Dendritic cell treated with granulocyte-macrophage colony-stimulating factor and Interleukin-4, amounts not matched to agents 40 ng/mL and 50 ng/mL, for 4 days (primary cell): ENCODE results near the gene LRRFIP2.
"Not testable (repeated sequence)": the region's sequence is repeated elsewhere in the genome, so short reads cannot be mapped to it uniquely, and the experiment has no call there.

Experiments used
- H3K27ac Mint-ChIP-seq: one replicate; pipeline ENCODE4 v1.8.0; 2022; ENCODE audit warnings: mild to moderate bottlenecking, mixed read lengths
- H3K27me3 Mint-ChIP-seq: one replicate; pipeline ENCODE4 v1.8.0; 2022; ENCODE audit warnings: mild to moderate bottlenecking, mixed read lengths
- H3K36me3 Mint-ChIP-seq: one replicate; pipeline ENCODE4 v1.8.0; 2022; ENCODE audit warnings: low read depth, mixed read lengths
- H3K4me1 Mint-ChIP-seq: one replicate; pipeline ENCODE4 v1.8.0; 2022; ENCODE audit warnings: low read depth, mixed read lengths
- H3K4me3 Mint-ChIP-seq: one replicate; pipeline ENCODE4 v1.8.0; 2022; ENCODE audit warnings: mild to moderate bottlenecking, moderate library complexity, mixed read lengths
- H3K9me3 Mint-ChIP-seq: one replicate; pipeline ENCODE4 v1.8.0; 2022; ENCODE audit warnings: mixed read lengths
- intact Hi-C: fragments of 100-400 bp; cut with micrococcal nuclease; formaldehyde crosslinking; loops from one replicate; pipeline ENCODE4 v1.15.0; 2022

Gene LRRFIP2

DNA sequence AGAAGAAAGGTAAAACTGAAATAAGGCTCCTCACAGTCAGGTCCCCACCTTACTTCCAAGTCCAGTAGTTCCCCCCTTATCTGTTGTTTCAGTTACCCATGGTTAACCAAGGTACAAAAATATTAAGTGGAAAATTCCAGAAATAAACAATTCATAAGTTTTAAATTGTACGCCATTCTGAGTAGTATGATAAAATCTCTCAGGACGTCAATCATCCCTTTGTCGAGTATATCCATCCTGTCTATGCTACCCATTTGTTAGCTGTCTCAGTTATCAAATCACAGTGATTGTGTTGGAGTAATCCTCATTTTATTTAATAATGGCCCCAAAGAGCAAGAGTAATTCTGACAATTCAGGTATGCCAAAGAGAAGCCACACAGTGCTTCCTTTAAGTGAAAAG lies 43.9 kb downstream of the LRRFIP2 start:
- Mint-ChIP-seq H3K4me1 (peaks cover 36% of the 10 kb centered on the region), H3K9me3 (no peaks in the 10 kb centered on the region), H3K27ac (no peak overlapping the region), H3K36me3 (peaks cover 27% of the 10 kb centered on the region), H3K27me3 (no peaks in the 10 kb centered on the region), H3K4me3 (no peak overlapping the region)
- intact Hi-C loops = no loop called here

DNA sequence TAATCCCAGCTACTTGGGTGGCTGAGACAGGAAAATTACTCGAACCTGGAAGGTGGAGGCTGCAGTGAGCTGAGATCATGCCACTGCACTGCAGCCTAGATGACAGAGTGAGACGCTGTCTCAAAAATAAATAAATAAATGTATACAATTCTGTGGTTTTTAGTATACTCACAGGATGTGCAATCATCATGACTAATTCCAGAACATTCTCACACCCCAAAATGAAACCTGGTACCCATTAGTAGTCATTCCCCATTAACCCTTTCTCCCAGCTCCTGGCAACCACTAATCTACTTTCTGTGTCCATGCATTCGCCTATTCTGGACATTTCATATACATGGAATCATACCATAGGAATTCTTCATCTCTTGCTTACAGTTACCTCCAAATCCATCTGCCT lies 44.5 kb downstream of the LRRFIP2 start:
- H3K27ac Mint-ChIP-seq = no peak overlapping the region

DNA sequence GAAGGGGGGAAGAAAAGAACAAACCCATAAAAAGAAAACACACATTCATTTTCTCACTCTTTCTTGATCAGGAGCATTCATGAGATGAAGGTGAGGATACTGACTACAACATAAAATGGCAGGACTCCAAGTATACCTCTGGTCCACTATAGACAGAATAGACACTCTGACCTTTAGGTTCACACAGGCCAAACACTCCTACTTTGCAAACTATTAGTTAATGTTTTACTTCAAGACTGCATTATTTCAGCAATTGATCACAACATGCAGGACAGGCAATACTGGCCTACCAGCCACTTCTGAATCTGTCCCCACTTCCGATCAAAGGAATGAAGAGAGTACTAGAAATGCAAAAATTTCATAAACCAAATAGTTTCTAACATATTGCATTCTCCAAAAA lies 47.0 kb downstream of the LRRFIP2 start:
- intact Hi-C loops = no loop called here
- Mint-ChIP-seq H3K9me3 (no peaks in the 10 kb centered on the region), H3K27ac (no peak overlapping the region), H3K27me3 (no peaks in the 10 kb centered on the region), H3K4me1 (peaks cover 29% of the 10 kb centered on the region), H3K4me3 (no peak overlapping the region), H3K36me3 (peaks cover 24% of the 10 kb centered on the region)

More for the DNA sequence above, 44.5 kb downstream of the LRRFIP2 start:
- no peaks in the 10 kb centered on the region for H3K9me3 Mint-ChIP-seq
- H3K4me1 Mint-ChIP-seq = peaks cover 36% of the 10 kb centered on the region
- H3K27me3 Mint-ChIP-seq = no peaks in the 10 kb centered on the region
- intact Hi-C loops = no loop called here
- peaks cover 27% of the 10 kb centered on the region for H3K36me3 Mint-ChIP-seq
- H3K4me3 Mint-ChIP-seq = no peak overlapping the region

DNA sequence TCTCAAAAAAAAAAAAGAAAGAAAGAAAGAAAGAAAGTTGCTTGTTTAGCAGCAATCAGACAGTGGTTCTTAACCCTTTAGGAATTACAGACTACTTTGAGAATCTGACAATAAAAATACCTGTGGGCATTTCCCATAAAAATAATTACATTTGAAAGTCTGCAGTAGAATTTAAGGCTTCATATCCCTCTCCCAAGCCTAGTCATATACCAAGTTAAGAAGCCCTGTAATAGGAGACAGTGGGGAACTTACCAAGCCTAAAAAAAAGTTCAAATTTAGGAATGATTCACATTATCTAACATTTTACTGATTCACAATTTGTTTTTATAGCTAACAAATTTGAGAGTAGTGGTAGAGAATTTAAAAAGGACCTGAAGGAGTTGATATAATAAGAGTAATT lies 47.5 kb downstream of the LRRFIP2 start:
- Mint-ChIP-seq H3K27ac (no peak overlapping the region), H3K36me3 (peaks cover 29% of the 10 kb centered on the region), H3K4me3 (no peak overlapping the region), H3K9me3 (no peaks in the 10 kb centered on the region), H3K4me1 (peaks cover 28% of the 10 kb centered on the region), H3K27me3 (no peaks in the 10 kb centered on the region)
- intact Hi-C loops = no loop called here

DNA sequence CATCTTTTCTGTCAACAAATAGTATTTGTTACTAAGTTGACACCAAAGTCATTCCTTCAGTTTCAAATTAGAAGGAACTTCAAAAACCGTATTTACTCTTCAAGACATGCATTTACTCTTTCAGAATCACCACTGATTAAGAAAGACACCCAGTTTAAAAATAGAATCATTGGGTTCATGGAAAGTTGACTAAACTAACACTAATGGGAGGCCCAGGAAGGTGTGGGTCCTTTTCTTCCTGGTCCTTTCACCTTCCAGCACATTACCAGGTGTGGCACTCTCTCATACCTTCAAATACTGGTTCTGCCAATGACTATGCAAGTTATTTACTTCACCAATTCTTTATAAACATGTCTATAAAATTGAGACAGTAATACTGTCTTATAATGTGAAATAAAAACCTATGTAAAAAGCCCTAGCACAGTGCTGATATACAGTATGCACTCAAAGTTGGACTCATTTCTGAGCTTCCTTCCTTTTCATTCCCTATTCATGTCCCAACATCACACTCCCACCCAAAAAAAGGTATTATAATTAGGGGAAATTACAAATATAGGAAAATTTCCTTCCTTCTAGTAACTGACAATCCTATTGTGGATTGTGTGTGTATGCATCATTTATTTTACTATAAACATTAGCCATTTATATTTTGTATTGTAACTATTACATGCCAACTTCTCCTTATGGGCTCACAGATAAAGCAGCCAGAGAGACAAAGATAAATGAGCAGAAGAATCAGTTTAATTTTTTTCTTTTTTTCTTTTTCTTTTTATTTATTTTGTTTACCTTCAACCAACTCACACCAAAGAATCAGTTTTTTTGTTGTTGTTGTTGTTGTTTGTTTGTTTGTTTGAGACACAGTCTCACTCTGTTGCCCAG lies 48.9 kb downstream of the LRRFIP2 start:
- H3K4me1 Mint-ChIP-seq = peaks cover 14% of the 10 kb centered on the region
- peaks cover 25% of the 10 kb centered on the region for H3K36me3 Mint-ChIP-seq
- intact Hi-C loops = no loop called here
- no peak overlapping the region for H3K27ac Mint-ChIP-seq
- H3K4me3 Mint-ChIP-seq = no peak overlapping the region
- H3K9me3 Mint-ChIP-seq = no peaks in the 10 kb centered on the region
- no peaks in the 10 kb centered on the region for H3K27me3 Mint-ChIP-seq

DNA sequence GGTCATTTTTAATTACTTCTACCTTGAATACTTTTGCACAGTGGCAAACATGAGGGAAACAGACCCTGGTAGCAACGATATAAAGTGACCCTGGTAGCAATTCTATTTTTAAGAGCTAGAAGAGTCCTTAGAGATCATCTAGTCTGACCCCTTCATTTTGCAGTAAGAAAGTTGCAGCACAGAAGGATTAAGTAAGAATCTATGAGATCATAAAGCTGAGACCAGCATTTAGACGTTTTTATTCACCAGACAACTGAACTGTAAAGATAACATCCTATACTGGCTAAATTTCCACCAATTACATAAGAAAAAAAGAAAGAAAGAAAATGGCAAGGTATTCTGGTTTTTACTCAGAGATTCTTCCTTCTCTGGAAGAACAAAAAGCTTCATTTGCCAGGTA lies 49.9 kb downstream of the LRRFIP2 start:
- no peaks in the 10 kb centered on the region for H3K9me3 Mint-ChIP-seq
- H3K4me3 Mint-ChIP-seq = no peak overlapping the region
- no peaks in the 10 kb centered on the region for H3K27me3 Mint-ChIP-seq
- intact Hi-C loops = no loop called here
- no peak overlapping the region for H3K27ac Mint-ChIP-seq
- peaks cover 25% of the 10 kb centered on the region for H3K36me3 Mint-ChIP-seq
- peaks cover 6% of the 10 kb centered on the region for H3K4me1 Mint-ChIP-seq

DNA sequence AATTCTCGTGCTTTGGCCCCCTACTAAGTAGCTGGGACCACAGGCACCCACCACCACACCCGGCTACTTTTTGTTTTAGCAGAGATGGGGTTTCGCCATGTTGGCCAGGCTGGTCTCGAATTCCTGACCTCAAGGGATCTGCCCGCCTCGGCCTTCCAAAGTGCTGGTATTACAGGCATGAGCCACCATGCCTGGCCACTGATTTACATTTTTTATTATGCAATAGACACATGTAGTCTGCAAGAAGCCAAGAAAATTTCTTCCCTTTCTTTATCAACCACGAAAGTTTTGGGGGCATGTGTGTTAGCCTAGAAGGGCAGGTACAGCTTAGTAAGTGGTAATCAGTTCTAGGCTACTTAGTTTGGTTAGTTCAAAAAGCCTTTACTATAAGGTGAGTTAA lies 51.1 kb downstream of the LRRFIP2 start:
- Mint-ChIP-seq H3K36me3 (peaks cover 25% of the 10 kb centered on the region), H3K27me3 (no peaks in the 10 kb centered on the region), H3K27ac (no peak overlapping the region), H3K4me1 (no peaks in the 10 kb centered on the region), H3K9me3 (no peaks in the 10 kb centered on the region), H3K4me3 (no peak overlapping the region)
- intact Hi-C loops = no loop called here

DNA sequence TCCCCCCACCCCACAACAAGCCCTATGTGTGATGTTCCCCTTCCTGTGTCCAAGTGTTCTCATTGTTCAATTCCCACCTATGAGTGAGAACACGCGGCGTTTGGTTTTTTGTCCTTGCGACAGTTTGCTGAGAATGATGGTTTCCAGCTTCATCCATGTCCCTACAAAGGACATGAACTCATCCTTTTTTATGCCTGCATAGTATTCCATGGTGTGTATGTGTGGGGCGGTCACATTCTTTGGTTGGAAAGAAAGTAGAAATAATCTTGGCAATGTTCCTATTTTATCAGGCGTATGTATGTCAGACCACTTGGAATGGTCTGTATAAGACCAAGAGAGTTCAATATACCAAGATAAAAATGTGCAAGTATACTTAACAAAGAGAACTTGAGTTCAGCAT lies 52.3 kb downstream of the LRRFIP2 start:
- H3K27ac Mint-ChIP-seq, H3K27me3 Mint-ChIP-seq, H3K4me1 Mint-ChIP-seq, H3K9me3 Mint-ChIP-seq, intact Hi-C loops, H3K4me3 Mint-ChIP-seq: not testable (repeated sequence)
- peaks cover 21% of the 10 kb centered on the region for H3K36me3 Mint-ChIP-seq

DNA sequence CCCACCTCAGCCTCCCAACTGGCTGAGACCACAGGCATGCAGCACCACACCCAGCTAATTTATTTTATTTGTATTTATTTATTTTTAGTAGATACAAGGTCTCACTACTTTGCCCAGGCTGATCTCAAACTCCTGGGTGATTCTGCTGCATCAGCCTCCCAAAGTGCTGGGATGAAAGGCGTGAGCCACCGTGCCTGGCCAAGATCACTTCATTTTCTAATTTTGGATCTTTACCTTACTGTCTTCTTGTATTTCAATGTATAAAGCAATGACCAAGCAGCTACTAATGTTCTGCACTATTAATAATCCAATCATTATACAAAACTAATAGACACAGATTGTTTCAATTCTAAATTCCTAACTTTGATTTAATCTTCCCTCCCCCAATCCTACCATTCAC lies 56.2 kb downstream of the LRRFIP2 start:
- H3K9me3 Mint-ChIP-seq = no peaks in the 10 kb centered on the region
- H3K36me3 Mint-ChIP-seq = peaks cover 13% of the 10 kb centered on the region
- H3K4me3 Mint-ChIP-seq = no peak overlapping the region
- H3K4me1 Mint-ChIP-seq = no peaks in the 10 kb centered on the region
- no peaks in the 10 kb centered on the region for H3K27me3 Mint-ChIP-seq
- intact Hi-C loops = no loop called here
- H3K27ac Mint-ChIP-seq = no peak overlapping the region

DNA sequence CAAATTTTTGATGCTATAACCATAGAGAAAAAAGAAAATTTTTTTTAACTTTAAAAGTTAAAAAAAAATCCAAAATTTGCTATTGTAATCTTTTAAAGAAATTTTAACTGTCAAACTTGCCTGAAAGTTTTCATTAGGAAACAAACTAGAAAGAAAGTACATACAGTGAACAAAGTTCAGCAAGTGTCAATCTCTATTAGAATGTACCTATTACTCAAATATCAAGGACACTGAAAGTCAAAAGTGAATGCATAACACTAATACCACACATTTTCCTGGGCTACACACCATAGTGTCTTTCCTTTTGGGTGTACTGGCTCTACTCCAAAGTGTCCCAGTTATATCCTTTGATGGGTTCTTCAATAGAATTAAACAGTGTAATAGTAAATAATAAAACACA lies 56.8 kb downstream of the LRRFIP2 start:
- no peaks in the 10 kb centered on the region for H3K27me3 Mint-ChIP-seq
- intact Hi-C loops = no loop called here
- H3K36me3 Mint-ChIP-seq = peaks cover 15% of the 10 kb centered on the region
- no peak overlapping the region for H3K27ac Mint-ChIP-seq
- no peak overlapping the region for H3K4me3 Mint-ChIP-seq
- H3K9me3 Mint-ChIP-seq = no peaks in the 10 kb centered on the region
- H3K4me1 Mint-ChIP-seq = no peaks in the 10 kb centered on the region

DNA sequence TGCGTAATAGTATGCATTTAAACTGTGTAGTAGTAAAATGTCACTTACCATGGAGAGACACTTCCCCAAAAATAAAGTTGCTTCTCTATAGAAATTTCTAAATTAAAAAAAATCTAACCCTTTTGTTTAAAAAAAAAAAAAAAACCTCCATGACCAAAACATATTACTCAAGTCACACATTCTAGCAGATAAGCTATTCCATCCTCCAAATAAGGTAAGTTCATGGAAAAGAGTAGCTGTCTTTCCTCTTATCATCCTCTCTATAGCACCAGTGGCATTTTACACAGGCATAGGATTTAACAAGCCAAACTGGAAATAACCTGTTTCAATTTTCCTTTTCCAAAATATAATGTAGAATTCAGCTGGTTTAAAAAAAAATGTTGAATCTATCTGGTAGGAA lies 57.4 kb downstream of the LRRFIP2 start:
- H3K27me3 Mint-ChIP-seq = no peaks in the 10 kb centered on the region
- H3K9me3 Mint-ChIP-seq = no peaks in the 10 kb centered on the region
- H3K4me3 Mint-ChIP-seq = no peak overlapping the region
- intact Hi-C loops = no loop called here
- peaks cover under 1% of the 10 kb centered on the region for H3K4me1 Mint-ChIP-seq
- H3K36me3 Mint-ChIP-seq = peaks cover 12% of the 10 kb centered on the region
- no peak overlapping the region for H3K27ac Mint-ChIP-seq

DNA sequence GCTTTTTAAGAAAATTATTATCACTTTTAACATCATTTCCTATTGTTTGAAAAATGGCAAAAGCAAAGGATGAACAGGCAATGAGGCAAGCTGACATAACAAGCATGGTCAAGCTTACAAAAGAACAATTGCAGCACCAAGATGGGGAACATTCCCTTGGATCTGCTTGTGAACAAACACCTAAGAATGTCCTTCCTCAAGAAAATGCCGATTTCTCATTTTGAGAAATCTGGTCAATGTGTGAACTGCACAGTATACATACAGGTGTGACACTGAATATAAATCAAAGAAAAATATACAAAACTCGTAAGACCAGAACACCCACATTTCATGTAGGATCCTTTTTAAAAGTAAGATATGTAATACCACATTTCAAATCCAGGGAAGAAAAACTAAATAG lies 58.9 kb downstream of the LRRFIP2 start:
- intact Hi-C loops = no loop called here
- H3K9me3 Mint-ChIP-seq = no peaks in the 10 kb centered on the region

DNA sequence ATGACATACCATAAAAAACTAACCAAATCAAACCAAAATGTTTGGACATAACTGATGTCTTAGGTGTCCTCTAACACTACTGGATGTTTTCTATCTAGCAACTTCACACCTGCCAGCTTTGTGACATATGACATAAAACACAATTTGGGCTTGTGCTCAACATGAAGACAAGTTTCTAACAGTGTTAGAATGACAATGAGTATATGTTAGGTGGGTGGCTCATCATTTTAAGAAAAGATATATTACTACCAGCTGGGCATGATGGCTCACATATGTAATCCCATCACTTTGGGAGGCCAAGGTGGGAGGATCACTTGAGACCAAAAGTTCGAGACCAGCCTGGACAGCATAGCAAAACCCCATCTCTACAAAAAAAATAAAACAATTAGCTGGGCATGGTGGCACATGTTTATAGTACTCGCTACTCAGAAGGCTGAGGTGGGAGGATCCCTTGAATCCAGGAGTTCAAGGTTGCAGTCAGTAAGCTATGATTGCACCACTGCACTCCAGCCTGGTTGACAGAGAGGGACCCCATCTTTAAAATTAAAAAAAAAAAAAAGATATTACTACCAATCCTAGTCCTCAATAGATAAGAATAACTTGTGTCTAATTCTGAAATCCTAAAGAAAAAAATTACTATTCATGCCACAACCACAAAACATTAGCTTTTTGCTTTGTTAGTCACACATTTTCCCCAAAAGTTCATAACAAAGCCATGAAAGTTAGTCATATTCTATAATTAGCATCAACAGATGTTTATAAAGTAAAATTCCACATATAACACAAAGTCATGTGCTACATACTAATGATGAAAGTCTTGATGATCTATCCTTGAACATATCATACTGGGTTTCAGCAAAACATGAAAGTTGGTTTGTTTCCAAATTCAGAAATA lies 59.9 kb downstream of the LRRFIP2 start:
- peaks cover 5% of the 10 kb centered on the region for H3K4me1 Mint-ChIP-seq
- intact Hi-C loops = no loop called here
- H3K4me3 Mint-ChIP-seq = no peak overlapping the region
- peaks cover 14% of the 10 kb centered on the region for H3K36me3 Mint-ChIP-seq
- H3K27ac Mint-ChIP-seq = no peak overlapping the region
- H3K9me3 Mint-ChIP-seq = no peaks in the 10 kb centered on the region
- H3K27me3 Mint-ChIP-seq = no peaks in the 10 kb centered on the region

More for the DNA sequence above, 58.9 kb downstream of the LRRFIP2 start:
- no peaks in the 10 kb centered on the region for H3K27me3 Mint-ChIP-seq
- peaks cover 5% of the 10 kb centered on the region for H3K4me1 Mint-ChIP-seq
- peaks cover 14% of the 10 kb centered on the region for H3K36me3 Mint-ChIP-seq
- H3K4me3 Mint-ChIP-seq = no peak overlapping the region
- no peak overlapping the region for H3K27ac Mint-ChIP-seq

DNA sequence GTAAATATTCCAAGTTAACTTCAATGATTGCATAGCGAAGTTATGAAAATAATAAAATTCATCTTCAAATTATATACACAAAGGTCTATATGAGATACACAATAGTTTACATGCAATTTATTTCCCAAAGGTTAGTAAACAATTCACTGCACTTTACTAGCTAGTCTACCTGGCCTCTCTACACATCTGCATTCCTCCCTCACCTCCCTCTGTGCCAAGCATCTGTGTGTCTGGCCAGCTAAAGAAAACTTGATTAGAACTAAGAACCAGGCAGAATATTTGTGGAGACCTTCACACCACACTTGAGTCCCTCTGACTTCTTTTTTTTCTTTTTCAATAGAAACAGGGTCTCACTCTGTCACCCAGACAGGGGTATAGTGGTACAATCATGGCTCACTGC lies 61.4 kb downstream of the LRRFIP2 start:
- intact Hi-C loops = no loop called here
- H3K4me3 Mint-ChIP-seq = no peak overlapping the region

More for the DNA sequence above, 61.4 kb downstream of the LRRFIP2 start:
- Mint-ChIP-seq H3K4me1 (peaks cover 5% of the 10 kb centered on the region), H3K9me3 (no peaks in the 10 kb centered on the region), H3K27ac (no peak overlapping the region), H3K27me3 (no peaks in the 10 kb centered on the region), H3K36me3 (peaks cover 14% of the 10 kb centered on the region)
